Measurements from ENCODE around the gene DGKD.
A peak's percentile ranks its signal among the peaks of the same experiment; 100 is the strongest.
"Not testable (repeated sequence)": the region's sequence is repeated elsewhere in the genome, so short reads cannot be mapped to it uniquely, and the experiment has no call there.

DGKD gene

DNA sequence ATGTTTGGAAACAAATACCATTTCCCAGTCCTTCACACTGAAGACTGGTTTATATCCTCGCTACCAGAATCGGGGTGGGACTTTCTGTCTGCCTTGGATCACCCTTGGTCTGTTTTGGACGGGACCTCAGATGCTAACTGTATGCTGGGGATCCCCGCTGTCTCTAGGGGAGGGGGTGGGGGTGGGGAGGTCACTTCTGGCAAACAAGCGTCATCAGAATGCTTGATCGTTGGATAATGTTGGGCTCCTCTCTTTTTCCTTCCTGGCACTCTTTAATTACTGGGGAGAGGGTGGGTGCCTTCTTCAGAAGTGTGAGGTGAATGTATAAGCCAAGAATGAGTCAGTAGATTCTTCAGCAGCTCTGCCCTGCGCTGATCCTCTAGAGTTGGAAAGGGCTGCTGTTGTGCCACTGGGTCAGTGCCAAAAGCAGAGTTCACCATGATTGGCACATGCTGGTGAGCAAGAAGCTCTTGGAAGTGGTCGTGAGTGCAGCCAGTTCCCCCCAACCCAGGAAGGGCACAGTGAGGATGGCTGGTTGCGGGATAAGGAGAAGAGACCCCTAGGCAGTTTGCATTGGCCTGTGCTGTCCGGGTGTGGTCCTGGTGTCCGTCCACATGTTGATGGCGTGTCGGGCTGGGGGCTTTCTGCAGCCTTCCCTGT is 32.2 kb downstream of the DGKD start:
- DNase-seq (ENCODE audit: low read depth in 2 of 2), result no peak

DNA sequence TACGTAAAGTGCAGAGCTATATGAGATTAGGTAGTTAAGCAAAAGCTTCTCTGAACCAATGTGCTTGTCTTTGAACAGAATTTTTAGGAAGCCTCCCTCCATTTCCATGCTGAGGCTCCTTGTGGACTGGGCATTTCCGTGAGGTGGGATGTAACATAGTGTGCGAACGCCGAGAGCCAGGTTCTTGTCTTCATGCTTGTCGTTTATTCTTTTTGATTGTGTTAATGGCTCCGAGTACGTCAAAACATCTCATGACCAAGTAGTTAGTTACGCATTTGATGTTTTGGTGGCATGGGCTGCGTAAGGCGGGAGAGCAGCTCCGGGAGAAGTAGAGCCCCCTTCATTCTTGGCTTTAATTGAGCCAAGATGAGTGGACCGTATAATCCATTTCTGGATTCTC is 32.9 kb downstream of the DGKD start:
- DNase-seq (ENCODE audit: low read depth in 2 of 2), result no peak

- no peak for DNase-seq (ENCODE audit: low read depth in 2 of 2)
Measured at GRCh38 chr2:233387667-233388528, 33.6 kb downstream of the DGKD start.

- no peak for DNase-seq (ENCODE audit: low read depth in 2 of 2)
Measured at GRCh38 chr2:233389601-233390125, 35.4 kb downstream of the DGKD start.

DNA sequence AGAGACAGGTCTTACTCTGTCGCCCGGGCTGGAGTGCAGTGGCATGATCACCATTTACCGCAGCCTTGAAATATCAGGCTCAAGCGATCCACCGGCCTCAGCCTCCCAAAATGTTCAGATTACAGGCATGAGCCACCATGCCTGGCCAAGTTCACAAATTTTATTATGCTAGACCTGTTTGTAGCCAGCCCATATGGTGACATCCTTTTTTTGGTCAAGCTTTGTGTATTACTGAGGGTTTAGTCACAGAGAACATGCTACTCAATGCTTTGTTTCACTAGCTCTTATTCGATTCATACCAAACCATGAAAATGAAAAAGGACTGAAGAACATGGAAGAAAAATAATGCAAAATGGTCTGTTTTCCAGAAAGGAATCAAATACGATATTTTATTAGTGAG is 41.4 kb downstream of the DGKD start:
- no peak for DNase-seq (ENCODE audit: low read depth in 2 of 2)

DNA sequence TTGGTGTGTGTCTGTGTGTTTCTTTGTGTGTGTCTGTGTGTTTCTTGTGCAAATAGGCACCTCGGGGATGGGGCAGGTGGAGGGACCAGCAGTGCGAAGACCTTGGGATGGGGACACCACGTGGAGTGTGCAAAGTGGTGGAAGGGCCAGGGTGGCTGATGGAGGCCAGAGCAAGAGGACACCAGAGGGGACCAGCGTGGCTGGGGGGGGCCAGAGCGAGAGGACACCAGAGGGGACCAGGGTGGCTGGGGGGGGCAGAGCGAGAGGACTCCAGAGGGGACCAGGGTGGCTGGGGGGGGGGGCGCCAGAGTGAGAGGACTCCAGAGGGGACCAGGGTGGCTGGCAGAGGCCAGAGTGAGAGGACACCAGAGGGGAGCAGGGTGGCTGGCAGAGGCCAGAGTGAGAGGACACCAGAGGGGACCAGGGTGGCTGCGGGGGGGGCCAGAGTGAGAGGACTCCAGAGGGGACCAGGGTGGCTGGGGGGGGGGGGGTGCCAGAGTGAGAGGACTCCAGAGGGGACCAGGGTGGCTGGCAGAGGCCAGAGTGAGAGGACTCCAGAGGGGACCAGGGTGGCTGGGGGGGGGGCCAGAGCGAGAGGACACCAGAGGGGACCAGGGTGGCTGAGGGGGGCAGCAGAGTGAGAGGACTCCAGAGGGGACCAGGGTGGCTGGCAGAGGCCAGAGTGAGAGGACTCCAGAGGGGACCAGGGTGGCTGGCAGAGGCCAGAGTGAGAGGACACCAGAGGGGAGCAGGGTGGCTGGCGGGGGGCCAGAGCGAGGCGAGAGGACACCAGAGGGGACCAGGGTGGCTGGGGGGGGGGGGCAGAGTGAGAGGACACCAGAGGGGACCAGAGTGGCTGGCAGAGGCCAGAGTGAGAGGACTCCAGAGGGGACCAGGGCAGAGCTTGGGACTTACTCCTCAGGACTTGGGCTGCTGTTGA is 42.7 kb downstream of the DGKD start:
- DNase-seq (ENCODE audit: low read depth in 2 of 2), result not testable (repeated sequence)

DNA sequence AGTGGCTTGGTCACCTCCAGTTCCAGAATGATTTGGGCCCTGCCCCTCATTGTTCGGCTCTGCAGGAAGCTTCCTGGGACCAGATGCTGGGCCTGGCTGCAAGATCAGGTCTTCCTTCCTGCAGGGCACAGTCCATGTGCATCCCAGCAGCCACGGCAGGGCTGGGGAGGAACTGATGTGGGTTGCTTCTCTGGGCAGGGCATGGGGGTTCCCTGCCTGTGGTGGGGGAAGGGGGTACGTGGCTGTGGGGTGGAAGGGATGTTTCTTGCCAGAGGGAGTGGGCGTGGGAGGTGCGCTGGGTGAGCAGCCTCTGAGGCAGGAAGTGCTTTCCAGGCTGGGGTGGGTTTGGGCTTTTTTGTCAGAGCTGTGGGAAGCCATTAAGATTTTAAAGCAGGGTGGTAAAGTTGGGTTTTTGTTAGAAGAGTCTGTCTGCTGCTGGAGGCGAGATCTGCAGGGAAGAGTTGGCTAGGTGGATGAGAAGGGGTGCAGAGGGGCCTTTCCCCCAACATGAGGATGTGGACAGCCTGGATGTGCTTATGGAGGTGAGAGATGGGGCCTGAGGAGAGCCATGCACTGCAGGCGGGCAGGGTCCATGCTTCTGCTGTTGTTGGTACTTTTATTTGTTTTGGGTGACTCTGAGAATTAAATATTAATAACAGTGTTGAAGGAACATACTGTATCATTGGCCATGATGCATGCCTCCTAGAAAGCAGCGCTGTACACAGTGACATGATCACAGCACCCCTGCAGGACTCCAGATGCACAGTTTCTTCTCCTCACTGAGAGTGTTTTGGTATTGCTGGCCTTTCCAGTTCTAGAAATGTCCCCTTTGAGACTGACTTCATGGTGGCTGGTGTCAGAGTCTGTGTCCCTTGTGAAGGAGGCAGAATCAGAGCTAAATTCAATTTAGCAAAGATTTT is 45.3 kb downstream of the DGKD start:
- peak in 1 of 2 donors; percentile 34 for DNase-seq (ENCODE audit: low read depth in 2 of 2)

GRCh38 chr2:233400341-233400740 is 46.0 kb downstream of the DGKD start:
- no peak for DNase-seq (ENCODE audit: low read depth in 2 of 2)

DNA sequence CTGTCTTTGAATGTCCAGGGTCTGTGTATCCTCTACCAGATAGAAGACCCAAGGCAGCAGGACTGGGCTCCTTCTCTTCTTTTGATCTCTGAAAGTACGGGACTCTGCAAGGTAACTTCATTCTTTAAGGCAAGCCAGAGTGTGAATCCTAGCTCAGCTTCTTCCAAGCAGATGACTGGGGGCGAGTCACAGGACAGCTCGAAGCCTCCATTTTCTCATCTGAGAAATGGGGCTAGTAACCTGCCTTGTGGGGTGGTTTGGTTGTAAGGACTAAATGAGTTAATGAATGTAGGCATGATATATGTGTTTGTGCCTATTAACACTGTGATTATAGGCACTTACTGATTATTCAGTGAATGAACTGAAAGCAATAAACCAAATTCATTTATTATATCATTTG is 46.7 kb downstream of the DGKD start:
- no peak for DNase-seq (ENCODE audit: low read depth in 2 of 2)

DNA sequence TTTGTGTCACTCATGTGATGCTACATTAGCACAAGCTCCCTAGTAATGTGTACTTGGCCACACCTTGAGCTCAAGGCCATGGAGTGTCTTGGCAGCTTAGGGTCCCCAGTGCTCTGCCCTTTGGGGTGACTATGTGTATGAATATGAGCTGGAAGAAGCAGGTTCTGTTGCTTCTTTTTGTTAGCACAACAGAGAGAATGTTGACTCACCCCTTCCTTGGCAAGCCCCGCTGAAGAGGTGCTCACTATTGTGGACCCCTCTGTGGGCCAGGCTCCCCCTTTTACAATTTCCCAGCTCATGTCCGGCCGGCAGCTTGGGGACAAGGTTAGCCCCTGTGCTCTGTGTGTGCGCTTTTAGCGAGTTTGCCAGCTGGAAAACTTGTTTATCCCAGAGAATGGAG is 48.1 kb downstream of the DGKD start:
- no peak for DNase-seq (ENCODE audit: low read depth in 2 of 2)

DNA sequence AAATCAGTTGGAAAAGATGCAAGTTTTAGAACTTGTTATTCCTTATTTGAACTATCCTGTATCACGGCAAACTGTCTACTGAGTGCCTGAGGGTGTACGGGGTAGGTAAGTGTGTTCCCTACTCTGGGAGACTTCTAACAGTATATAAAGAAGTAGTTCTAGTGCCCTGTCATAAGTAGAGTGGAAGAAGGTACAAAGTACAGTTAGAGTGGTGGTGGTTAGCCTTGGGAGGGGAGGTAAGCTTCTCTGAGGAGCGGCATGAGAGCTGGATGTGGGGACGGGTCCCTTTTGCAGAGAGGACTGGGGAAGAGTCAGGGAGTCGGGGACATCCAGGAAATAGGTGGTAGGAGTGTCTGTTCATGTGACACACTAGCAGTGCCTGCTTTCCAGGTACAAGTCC is 48.5 kb downstream of the DGKD start:
- no peak for DNase-seq (ENCODE audit: low read depth in 2 of 2)

GRCh38 chr2:233404222-233404621 is 49.9 kb downstream of the DGKD start:
- peak in 1 of 2 donors; percentile 48 for DNase-seq (ENCODE audit: low read depth in 2 of 2)

GRCh38 chr2:233406865-233407264 is 52.6 kb downstream of the DGKD start:
- DNase-seq (ENCODE audit: low read depth in 2 of 2), result no peak

- DNase-seq (ENCODE audit: low read depth in 2 of 2), result no peak
Measured at GRCh38 chr2:233407771-233408181, 53.5 kb downstream of the DGKD start.

DNA sequence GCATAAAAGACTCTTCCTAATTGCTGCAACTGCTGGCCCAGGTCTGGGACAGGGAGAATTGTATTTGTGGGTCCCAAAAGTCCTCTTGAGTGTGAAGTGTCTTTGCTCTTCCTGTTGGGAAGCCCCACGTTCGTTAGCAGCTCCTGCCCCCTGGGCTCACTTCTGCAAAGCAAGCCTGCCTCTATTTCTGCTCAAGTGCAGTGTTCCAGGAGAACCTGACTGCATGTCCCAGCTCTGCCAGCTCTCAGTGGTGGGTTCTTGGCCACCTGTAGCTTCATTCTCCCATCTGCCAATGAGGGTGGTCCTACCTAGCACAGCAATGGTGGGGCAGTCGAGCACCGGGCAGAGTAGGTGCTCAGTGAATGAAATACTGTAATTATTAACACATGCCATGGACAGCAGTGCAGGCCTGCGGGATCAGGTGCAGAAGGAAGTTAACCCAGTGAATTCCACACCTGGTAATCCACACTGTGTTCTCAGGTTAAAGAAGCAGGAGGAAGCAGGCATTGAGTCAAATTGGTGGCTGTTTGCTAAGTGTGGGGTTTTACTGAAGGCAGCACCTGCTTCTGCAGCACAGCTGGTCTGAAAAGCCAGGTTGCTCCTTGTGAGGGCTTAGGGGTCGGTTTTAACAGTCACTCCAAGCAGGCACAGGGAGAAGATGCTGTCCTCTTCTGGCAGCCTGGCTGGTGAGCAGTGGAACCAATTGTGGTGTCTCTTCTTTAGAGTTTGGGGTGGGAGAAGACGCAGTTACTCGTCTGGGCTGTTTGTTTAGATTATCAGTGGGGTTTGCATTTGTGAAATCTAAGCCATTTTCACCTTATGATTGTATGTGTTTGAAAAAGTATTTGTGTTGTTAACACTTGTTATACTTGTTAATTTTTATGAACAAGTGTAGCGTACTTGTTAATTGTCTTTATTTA is 54.3 kb downstream of the DGKD start:
- no peak for DNase-seq (ENCODE audit: low read depth in 2 of 2)

- no peak for DNase-seq (ENCODE audit: low read depth in 2 of 2)
Measured at GRCh38 chr2:233409286-233409991, 55.1 kb downstream of the DGKD start.

GRCh38 chr2:233410196-233410760 is 56.0 kb downstream of the DGKD start:
- DNase-seq (ENCODE audit: low read depth in 2 of 2), result no peak

DNA sequence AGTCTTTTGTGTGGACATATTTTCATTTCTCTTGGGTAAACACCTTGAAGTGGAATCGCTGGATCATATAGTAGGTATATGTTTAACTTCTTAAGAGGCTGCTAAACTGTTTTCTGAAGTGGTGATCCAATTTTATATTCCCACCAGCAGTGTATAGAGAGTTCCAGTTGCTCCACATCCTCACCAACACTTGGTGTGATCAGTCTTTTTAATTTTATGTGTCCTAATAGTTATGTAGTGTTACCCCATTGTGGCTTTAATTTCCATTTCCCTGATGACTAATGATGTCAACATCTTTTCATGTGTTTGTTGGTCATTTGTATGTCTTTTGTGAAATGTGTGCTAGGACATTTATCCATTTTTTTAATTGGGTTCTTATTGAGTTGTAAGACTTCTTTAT is 56.9 kb downstream of the DGKD start:
- no peak for DNase-seq (ENCODE audit: low read depth in 2 of 2)

DNA sequence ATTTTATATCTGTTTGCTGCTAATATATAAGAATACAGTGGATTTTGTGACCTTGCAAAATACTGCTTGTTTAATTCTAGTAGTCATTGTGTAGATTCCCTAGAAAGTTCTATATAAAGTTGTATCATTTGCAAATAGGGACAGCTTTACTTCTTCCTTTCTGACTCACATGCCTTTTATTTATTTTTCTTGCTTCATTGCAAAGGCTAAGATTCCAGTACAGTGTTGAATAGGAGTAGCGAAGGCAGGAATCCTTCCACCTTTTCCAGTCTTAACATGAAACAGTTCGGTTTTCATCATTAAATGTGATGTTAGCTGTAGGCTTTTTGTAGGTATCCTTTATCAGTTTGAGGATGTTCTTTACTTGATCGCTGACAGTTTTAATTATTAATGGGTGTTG is 58.1 kb downstream of the DGKD start:
- DNase-seq (ENCODE audit: low read depth in 2 of 2), result no peak

Data from stimulated activated CD8-positive, alpha-beta memory T cell treated with anti-CD3 and anti-CD28 coated beads, Interleukin-15, amount 100 ng/mL, for 4 hours (primary cell).